Neural crest cell (in vitro differentiated cells): ENCODE results near the gene CLCN2. TPM values are rescaled to one million over a fixed set of nuclear protein-coding genes. Genes with fewer than 3 reads are reported as not detected.

Source experiments
- DNase-seq: peaks from one replicate; pipeline ENCODE4 v3.0.0; 2021; ENCODE audit warnings: low read depth, mixed read lengths, low spot score
- H3K27ac Mint-ChIP-seq: one replicate; pipeline ENCODE4 v1.8.0; 2021; ENCODE audit warnings: mild to moderate bottlenecking, mixed read lengths; ENCODE audit not compliant: unreplicated experiment
- H3K27me3 Mint-ChIP-seq: 2 replicates; pipeline ENCODE4 v1.8.0; 2021; ENCODE audit warnings: low read depth, mild to moderate bottlenecking, mixed read lengths
- H3K36me3 Mint-ChIP-seq: 2 replicates; pipeline ENCODE4 v1.8.0; 2021; ENCODE audit warnings: low read depth, mild to moderate bottlenecking, mixed read lengths
- H3K4me1 Mint-ChIP-seq: 2 replicates; pipeline ENCODE4 v1.8.0; 2021; ENCODE audit warnings: mixed read lengths
- H3K4me3 Mint-ChIP-seq: one replicate; pipeline ENCODE4 v1.8.0; 2021; ENCODE audit warnings: mild to moderate bottlenecking, mixed read lengths
- H3K9me3 Mint-ChIP-seq: 2 replicates; pipeline ENCODE4 v1.8.0; 2021; ENCODE audit warnings: mixed read lengths
- total RNA-seq: library from RNA; stranded (reverse); gene quantifications from 2 replicates; pipeline ENCODE4 v1.2.1, GENCODE V29; 2021
- TF ChIP-seq, protein P1 (sequence below): fragments of 200-600 bp; sonication (generic); conservative IDR thresholded peaks from 2 replicates; pipeline ENCODE4 v1.5.0; 2021; ENCODE audit warnings: antibody characterized with exemption, mild to moderate bottlenecking

Gene CLCN2
- total RNA-seq, 1 donor from 2014 or later: 23.6 TPM

DNA sequence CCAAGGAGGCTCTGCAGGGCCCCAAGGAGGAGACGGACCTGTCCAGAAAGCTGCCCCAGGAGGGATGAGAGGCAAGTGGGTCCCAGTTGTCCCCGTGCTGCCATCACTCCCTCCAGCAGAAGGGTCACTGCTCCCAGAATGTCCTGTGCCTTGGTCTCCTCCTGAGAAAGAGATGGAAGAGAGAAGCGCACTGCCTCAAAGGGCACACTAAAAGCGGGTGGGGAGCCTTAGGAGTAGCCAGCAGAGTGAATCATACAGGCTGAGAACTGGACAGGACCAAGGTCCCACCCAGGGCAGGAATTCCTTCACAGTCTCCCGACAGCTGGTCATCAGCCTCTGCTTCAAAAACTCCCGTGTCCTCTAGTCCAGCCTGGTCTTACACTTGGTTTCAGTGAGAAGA, 12.0 kb upstream of the CLCN2 start:
- Mint-ChIP-seq H3K36me3 (peaks cover 11% of the 10 kb centered on the region), H3K4me1 (peaks cover 13% of the 10 kb centered on the region), H3K9me3 (no peaks in the 10 kb centered on the region), H3K27ac (no peak overlapping the region), H3K4me3 (no peak overlapping the region), H3K27me3 (peaks cover 48% of the 10 kb centered on the region)
- no peak for DNase-seq
- TF ChIP-seq, protein P1, sequence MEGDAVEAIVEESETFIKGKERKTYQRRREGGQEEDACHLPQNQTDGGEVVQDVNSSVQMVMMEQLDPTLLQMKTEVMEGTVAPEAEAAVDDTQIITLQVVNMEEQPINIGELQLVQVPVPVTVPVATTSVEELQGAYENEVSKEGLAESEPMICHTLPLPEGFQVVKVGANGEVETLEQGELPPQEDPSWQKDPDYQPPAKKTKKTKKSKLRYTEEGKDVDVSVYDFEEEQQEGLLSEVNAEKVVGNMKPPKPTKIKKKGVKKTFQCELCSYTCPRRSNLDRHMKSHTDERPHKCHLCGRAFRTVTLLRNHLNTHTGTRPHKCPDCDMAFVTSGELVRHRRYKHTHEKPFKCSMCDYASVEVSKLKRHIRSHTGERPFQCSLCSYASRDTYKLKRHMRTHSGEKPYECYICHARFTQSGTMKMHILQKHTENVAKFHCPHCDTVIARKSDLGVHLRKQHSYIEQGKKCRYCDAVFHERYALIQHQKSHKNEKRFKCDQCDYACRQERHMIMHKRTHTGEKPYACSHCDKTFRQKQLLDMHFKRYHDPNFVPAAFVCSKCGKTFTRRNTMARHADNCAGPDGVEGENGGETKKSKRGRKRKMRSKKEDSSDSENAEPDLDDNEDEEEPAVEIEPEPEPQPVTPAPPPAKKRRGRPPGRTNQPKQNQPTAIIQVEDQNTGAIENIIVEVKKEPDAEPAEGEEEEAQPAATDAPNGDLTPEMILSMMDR: no peak

DNA sequence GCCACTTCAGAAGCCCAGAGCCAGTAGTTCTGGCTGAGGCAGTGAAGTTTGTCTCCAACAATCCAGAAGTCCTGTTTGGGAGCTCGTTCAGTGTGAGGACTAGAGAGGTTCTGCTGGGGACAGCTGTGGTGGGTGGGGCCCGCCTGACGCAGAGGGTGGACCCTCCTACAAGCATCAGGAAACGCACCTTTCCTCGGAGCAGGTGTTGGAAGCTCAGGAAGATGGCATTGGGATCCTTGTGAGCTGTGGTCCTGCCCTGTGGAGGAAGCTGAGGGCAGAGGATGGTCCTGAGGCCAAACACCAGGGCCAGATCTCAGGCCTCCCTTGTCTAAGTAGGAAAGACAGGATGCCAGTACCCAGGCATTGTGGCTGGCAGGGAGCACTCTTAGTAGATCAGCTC, 11.5 kb upstream of the CLCN2 start:
- peaks cover 9% of the 10 kb centered on the region for H3K4me1 Mint-ChIP-seq
- H3K4me3 Mint-ChIP-seq: no peak overlapping the region
- H3K27me3 Mint-ChIP-seq: peaks cover 43% of the 10 kb centered on the region
- no peak for DNase-seq
- H3K27ac Mint-ChIP-seq: no peak overlapping the region
- peaks cover 14% of the 10 kb centered on the region for H3K36me3 Mint-ChIP-seq
- no peaks in the 10 kb centered on the region for H3K9me3 Mint-ChIP-seq
- TF ChIP-seq, protein P1: no peak

DNA sequence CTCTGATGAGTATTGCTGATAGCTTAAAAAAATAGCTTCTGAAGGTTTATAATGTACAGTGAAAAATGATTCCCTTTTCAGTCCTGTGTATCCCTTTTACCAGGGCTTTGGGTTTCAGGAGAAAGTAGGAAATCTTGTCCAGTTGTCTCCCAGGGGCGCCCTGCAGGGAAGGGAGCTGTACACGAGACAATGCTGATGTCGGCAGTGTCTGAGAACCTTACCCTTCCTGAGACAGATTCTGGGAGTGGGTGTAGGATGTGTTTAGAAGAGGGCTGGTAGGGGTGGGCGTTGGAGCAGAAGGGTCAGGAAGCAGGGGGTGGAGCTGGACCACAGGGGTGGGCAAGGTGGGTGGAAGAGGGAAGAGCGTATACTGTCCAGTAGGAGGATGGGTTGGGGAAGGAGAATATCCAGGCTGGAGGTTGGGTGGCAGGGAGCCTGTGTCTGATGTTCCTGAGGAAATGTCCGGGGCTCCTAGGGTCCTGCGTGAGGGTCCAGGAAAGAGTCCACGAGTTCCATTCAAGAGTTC, 11.0 kb upstream of the CLCN2 start:
- Mint-ChIP-seq H3K4me1 (peaks cover 4% of the 10 kb centered on the region), H3K4me3 (no peak overlapping the region), H3K9me3 (no peaks in the 10 kb centered on the region), H3K27me3 (peaks cover 38% of the 10 kb centered on the region), H3K36me3 (peaks cover 16% of the 10 kb centered on the region), H3K27ac (no peak overlapping the region)
- DNase-seq: no peak
- TF ChIP-seq, protein P1: no peak

DNA sequence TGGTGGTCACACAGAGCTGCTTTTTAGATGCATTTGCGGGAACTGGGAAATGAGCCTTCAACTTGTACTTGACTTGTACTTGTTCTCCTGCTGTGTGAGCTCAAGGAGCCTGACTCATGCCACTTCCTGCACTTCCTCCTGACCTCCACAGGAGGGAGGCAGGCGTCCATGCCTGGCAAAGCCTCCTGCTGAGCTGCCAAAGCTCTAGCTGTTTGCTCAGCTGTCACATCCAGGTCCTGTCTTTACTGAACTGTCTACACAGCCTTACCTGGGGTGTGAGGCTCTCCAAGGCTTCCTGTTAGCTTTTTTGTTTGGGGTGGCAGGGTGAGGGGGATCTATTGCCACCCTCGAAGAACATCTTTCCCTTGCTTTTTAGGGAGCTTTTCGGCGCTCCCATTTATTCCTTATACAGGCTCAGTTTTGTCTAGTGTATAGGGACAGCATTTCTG, 10.2 kb upstream of the CLCN2 start:
- Mint-ChIP-seq H3K36me3 (peaks cover 20% of the 10 kb centered on the region), H3K9me3 (no peaks in the 10 kb centered on the region), H3K27ac (no peak overlapping the region), H3K4me1 (peaks cover 8% of the 10 kb centered on the region), H3K4me3 (peak overlapping the region; percentile 77), H3K27me3 (peaks cover 32% of the 10 kb centered on the region)
- DNase-seq: peak; percentile 64
- TF ChIP-seq, protein P1: peak; percentile 97

DNA sequence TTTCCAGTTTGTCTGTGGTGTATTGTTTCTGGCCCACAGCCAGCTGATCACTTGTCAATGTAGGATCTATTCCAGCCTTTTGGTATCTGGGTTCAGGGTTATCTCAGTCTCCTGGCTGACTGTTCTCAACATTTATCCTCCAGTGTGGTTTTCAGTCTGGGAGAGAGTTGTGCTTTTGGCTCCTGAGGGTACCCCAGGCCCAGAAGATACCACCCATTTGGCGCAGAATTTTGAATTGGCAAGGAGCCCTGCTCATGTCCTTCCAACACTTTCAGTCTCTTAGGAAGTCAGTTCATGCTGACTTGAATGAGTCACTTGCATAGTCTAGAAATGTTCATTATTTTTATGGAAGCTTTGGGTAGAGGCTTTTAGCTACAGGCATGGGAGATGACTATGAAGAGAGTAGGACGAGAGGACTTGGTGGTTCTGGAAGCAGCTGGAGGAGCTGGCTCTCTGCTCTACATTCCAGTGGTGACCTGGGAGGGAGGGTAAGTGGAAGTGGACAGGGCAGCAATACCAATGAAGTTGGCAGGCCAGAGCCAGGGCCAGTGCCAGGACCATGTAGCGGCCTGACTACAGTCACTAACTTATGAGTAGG, 7.3 kb upstream of the CLCN2 start:
- TF ChIP-seq, protein P1: no peak
- Mint-ChIP-seq H3K4me3 (peak overlapping the region; percentile 23), H3K9me3 (no peaks in the 10 kb centered on the region), H3K4me1 (peaks cover 21% of the 10 kb centered on the region), H3K36me3 (peaks cover 26% of the 10 kb centered on the region), H3K27me3 (peaks cover 13% of the 10 kb centered on the region), H3K27ac (no peak overlapping the region)
- DNase-seq: no peak
